ENCODE data around the gene NGF. TPM values are rescaled to one million over a fixed set of nuclear protein-coding genes. Genes with fewer than 3 reads are reported as not detected.

The NGF gene
- total RNA-seq, 4 donors from 2014 or later = 0.78 TPM; not detected in 3

DNA sequence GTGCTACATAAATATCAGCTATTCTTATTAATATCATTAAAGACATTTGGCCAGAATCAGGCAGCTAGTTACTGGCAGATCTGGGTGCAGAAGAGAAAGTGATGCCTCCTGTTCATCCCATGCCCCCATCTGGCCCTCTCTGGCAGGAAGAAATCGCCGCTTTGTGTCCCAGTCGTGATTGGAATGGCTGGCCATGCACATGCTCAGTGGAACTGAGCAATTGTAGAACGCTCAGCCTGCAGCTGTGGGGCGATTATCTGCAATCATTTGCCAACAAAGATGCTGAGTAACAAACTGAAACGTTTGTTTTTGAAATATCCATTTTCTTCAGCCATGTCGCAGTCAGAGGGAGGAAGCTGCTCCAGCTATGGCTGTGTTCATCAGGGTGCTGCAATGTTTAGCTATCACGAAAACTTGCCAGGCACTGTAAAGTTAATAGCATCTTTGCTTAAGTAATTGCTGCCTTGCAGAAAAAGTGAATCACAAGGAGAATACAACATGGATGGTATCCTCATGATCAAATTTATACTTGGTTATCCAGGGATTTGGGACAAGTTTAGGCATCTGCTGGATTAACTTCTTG lies 36.5 kb downstream of the NGF start:
- DNase-seq = no peak
- Histone ChIP-seq H3K9me3 (no peaks in the 10 kb centered on the region), H3K4me1 (no peaks in the 10 kb centered on the region), H3K27ac (peak overlapping the region in 2 of 4 donors; percentile 28 to 30), H3K4me3 (no peak overlapping the region), H3K36me3 (no peaks in the 10 kb centered on the region), H3K27me3 (no peaks in the 10 kb centered on the region)
- intact Hi-C loops (cut with DNase I; ENCODE audit: low total_unique reads) (no loop called here), in situ Hi-C loops (cut with MboI; ENCODE audit: low sequenced_read_pairs in 4 of 4) (no loop called here)
- no peak for ATAC-seq
- TF ChIP-seq, protein P1, sequence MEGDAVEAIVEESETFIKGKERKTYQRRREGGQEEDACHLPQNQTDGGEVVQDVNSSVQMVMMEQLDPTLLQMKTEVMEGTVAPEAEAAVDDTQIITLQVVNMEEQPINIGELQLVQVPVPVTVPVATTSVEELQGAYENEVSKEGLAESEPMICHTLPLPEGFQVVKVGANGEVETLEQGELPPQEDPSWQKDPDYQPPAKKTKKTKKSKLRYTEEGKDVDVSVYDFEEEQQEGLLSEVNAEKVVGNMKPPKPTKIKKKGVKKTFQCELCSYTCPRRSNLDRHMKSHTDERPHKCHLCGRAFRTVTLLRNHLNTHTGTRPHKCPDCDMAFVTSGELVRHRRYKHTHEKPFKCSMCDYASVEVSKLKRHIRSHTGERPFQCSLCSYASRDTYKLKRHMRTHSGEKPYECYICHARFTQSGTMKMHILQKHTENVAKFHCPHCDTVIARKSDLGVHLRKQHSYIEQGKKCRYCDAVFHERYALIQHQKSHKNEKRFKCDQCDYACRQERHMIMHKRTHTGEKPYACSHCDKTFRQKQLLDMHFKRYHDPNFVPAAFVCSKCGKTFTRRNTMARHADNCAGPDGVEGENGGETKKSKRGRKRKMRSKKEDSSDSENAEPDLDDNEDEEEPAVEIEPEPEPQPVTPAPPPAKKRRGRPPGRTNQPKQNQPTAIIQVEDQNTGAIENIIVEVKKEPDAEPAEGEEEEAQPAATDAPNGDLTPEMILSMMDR (IDR thresholded peaks at IDR 0.05 in 4 of 5, conservative IDR thresholded peaks at IDR 0.05 in 1 of 5) = no peak
- TF ChIP-seq POLR2A (IDR thresholded peaks at IDR 0.05) = no peak

DNA sequence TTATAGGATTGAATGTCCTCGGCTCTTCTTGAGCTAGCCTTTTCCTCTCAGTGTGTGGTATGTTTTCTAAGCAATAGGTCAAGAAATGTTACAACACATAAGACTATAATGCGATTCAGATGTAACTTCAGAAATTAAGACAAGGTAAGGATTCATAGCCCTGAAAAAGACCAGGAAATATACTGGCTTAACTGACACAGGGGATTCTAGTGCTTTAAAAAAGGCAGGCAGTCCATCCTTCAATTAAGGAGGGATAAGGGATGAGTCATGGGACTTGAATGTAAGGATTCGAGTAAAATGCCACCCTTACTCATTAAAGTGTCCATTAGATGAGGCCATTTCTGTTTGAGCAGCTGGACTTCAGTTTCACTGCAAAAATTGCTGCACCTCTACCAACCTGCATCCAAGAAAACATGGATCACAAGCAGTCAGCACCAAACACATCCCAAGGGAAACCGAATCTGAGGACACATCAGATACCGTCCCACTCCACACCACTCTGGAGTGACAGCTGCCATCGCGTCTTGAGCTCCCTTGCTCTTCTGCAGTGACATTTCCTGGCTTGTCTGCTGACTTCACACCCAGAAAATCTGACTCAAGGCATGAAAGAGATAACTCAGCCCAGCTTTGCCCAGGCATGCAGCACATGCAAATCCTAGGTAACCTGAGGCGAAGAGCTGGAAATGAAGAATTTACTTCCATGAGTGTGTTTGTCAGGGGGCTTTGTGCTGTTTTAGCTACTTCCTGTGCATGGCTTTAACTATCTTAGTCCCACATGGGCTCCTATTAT lies 37.8 kb downstream of the NGF start:
- no peak overlapping the region for H3K27ac ChIP-seq
- H3K36me3 ChIP-seq = no peaks in the 10 kb centered on the region
- H3K27me3 ChIP-seq = no peaks in the 10 kb centered on the region
- DNase-seq (no peak), ATAC-seq (no peak)
- no peak for TF ChIP-seq POLR2A (IDR thresholded peaks at IDR 0.05)
- TF ChIP-seq, protein P1 (IDR thresholded peaks at IDR 0.05 in 4 of 5, conservative IDR thresholded peaks at IDR 0.05 in 1 of 5) = no peak
- H3K4me1 ChIP-seq = no peaks in the 10 kb centered on the region
- intact Hi-C loops (cut with DNase I; ENCODE audit: low total_unique reads) = no loop called here
- in situ Hi-C loops (cut with MboI; ENCODE audit: low sequenced_read_pairs in 4 of 4) = no loop called here
- H3K9me3 ChIP-seq = no peaks in the 10 kb centered on the region
- no peak overlapping the region for H3K4me3 ChIP-seq

DNA sequence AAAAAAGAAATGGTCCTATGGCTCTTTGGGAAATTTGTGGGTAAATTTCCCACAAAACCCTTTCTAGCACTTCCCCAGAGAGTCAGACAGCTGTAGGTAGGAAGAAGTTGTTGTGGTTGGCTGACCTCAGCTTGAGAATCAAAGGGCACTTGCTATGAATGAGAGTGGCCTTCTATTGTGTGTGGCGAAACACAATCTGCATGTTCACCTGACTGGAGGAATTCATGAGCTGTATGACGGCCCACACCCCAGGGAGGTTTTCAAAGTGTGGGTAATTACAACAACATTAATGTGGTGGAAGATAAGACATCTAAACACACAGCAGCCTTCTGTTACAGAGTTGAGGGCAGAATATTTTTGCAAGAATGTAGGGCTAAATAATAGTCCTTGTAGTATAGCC lies 38.8 kb downstream of the NGF start:
- in situ Hi-C loops (cut with MboI; ENCODE audit: low sequenced_read_pairs in 4 of 4) = no loop called here
- DNase-seq (no peak), ATAC-seq (no peak)
- H3K36me3 ChIP-seq = no peaks in the 10 kb centered on the region
- intact Hi-C loops (cut with DNase I; ENCODE audit: low total_unique reads) = no loop called here
- H3K27me3 ChIP-seq = no peaks in the 10 kb centered on the region
- H3K9me3 ChIP-seq = no peaks in the 10 kb centered on the region
- TF ChIP-seq POLR2A (IDR thresholded peaks at IDR 0.05) = no peak
- TF ChIP-seq, protein P1 (IDR thresholded peaks at IDR 0.05 in 4 of 5, conservative IDR thresholded peaks at IDR 0.05 in 1 of 5) = no peak
- H3K4me1 ChIP-seq = no peaks in the 10 kb centered on the region
- H3K4me3 ChIP-seq = no peak overlapping the region
- no peak overlapping the region for H3K27ac ChIP-seq

GRCh38 chr1:115296981-115297380 lies 41.1 kb downstream of the NGF start:
- Histone ChIP-seq H3K27ac (no peak overlapping the region), H3K27me3 (no peaks in the 10 kb centered on the region), H3K9me3 (no peaks in the 10 kb centered on the region), H3K4me3 (no peak overlapping the region), H3K36me3 (no peaks in the 10 kb centered on the region), H3K4me1 (no peaks in the 10 kb centered on the region)
- in situ Hi-C loops (cut with MboI; ENCODE audit: low sequenced_read_pairs in 4 of 4) = no loop called here
- intact Hi-C loops (cut with DNase I; ENCODE audit: low total_unique reads) = no loop called here
- DNase-seq = no peak
- TF ChIP-seq POLR2A (IDR thresholded peaks at IDR 0.05) = no peak
- TF ChIP-seq, protein P1 (IDR thresholded peaks at IDR 0.05 in 4 of 5, conservative IDR thresholded peaks at IDR 0.05 in 1 of 5) = no peak
- no peak for ATAC-seq

Data from gastrocnemius medialis (tissue), 4 donors.